HG02840 (cell line): ENCODE measurements around the gene FNDC7.
"Not testable (repeated sequence)": the region's sequence is repeated elsewhere in the genome, so short reads cannot be mapped to it uniquely, and the experiment has no call there.

ENCODE experiments used
- ATAC-seq: cut with Tn5 transposase; IDR thresholded peaks from one replicate; pipeline ENCODE4 v1.9.1; 2021; ENCODE audit warnings: mild to moderate bottlenecking, moderate library complexity, moderate number of reproducible peaks; ENCODE audit not compliant: unreplicated experiment, low FRiP score

Gene FNDC7

DNA sequence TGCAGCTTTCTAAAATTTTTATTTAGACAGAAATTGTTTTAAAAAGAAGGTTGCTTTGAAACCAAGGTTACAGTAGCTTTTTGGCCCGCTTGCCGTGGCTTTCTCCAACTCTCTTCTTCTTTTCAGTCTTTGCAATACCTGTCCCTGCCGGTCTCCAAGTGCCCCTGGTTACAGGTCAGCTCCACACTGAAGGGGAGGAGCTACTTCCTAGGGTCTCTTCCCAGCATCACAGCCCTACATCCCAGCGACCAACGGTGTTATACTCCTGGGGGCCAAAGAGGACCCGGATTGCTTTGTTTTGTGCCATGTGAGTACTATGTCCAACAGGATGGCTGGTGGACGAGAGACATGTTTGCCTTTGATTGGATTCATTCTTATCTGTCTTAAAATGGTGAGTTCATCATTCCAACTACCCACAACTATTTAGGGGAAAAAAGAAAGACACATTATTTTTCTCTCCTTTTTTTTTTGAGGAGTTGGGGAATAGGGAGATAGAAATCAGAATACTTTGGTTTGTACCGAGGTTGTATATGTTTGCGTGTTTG is at the start of gene FNDC7:
Gene FNDC7, plus strand, starts transcription at position 303 of the 545 bp plus-strand sequence. Its CDS starts 26 bp downstream, at position 329.
- no peak for ATAC-seq

DNA sequence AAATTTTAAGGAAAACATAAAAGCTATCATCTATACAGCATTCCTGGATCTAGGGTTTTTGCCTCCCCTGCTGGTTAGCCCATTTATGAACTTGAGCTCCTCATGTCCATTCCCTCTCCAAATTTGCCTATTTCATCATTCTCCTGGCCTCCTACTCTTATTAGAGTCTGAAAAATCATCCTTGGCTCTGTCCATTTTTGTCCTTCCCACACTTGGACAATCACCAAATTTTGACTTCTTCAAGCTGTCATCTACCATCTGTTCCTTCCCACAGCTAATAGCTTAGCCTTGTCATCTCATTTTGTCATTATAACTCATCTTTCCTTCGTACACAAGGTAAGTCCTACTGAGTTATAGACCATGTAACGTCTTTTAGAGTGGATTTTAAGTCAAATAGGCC is 49.6 kb upstream of the FNDC7 start:
- no peak for ATAC-seq

DNA sequence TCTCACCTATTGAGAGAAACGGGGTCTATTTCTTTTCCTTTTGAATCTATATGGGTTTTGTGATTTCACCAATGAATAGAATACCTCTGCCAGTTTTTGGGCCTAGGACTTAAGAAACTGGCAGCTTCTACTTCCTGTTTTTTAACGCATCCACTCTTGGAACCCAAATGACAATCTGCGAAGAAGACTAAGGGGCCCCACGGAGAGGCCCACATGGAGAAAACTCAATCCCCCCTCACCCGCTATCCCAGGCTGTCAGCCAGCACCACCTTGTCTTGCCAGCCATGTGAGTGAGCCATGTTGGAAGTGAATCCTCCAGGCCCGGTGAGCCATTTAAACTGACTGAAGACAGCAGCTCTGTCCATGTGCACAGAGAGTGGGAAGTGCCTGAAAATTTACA is 48.2 kb upstream of the FNDC7 start:
- no peak for ATAC-seq

DNA sequence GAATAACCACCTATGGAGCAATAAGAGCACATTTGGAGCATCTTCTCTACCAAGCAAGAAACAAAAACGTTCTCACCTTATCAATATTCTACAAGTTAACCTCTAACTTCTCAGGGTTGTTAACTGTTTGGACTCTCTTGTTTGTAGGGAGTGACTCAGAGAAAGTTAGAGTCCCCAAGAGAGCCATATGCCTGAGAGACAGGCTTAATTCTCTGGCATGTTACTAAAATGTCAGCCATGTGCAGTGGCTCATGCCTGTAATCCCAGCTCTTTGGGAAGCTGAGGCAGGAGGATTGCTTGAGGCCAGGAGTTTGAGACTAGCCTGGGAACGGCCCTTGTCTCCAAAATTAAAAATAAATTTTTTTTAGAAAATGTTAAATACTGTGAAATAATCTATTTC is 47.6 kb upstream of the FNDC7 start:
- no peak for ATAC-seq

GRCh38 chr1:108665771-108666170 is 46.9 kb upstream of the FNDC7 start:
- ATAC-seq, result no peak

DNA sequence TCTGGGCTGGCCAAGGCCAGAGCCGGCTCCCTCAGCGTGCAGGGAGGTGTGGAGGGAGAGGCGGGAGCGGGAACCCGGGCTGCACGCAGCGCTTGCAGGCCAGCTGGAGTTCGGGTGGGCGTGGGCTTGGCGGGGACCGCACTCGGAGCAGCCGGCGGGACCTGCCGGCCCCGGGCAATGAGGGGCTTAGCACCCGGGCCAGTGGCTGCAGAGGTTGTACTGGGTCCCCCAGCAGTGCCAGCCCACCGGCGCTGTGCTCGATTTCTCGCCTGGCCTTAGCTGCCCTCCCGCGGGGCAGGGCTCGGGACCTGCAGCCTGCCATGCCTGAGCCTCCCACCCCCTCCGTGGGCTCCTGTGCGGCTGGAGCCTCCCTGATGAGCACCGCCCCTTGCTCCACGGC is 45.3 kb upstream of the FNDC7 start:
- ATAC-seq, result not testable (repeated sequence)

- ATAC-seq, result no peak
Observed at GRCh38 chr1:108668777-108669176, 43.9 kb upstream of the FNDC7 start.

- ATAC-seq, result no peak
Observed at GRCh38 chr1:108669679-108670078, 43.0 kb upstream of the FNDC7 start.

DNA sequence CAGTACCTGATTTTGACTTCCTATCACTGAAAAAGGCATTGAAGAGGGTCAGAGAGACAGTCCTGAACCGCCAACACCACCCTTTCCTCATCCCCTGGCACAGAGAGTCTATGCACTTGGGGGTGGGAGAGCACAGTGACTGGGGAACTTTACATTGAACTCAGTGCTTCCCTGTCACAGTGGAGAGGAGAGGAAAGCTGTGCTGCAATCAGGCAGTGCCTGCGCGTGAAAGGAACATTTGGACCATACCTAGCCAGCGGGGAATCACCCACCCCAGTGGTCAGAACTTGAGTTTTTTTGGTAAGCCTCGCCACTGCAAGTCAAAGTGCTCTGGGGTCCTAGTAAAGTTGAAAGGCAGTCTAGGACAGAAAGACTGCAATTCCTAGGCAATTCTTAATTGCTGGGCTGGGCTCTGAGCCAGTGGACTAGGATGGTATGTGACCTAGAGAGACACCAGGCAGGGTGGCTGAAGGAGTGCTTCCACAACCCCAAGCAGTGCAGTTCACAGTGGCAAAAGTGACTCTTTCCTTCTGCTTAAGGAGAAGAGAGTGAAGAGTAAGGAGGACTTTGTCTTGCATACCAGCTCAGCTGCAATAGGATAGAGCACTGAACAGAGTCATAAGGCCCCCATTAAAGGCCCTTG is 42.5 kb upstream of the FNDC7 start:
- no peak for ATAC-seq

DNA sequence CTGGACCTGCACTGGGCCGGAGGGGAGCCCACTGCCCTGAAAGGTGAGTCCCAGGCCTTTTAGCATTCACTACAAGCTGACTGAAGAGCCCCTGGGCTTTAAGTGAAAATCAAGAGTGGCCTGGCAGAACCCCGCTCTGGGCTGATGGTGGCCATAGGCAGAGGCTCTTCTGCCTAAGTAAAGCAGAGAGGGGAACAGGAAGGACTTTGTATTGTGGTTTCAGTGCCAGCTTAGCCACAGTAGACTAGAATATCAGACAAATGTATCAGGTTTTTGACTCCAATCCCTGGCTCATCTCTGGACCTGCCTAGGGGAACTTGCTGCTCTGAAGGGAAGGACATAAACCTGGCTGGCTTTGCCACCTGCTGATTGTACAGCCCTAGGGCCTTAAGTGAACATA is 41.6 kb upstream of the FNDC7 start:
- no peak for ATAC-seq

- no peak for ATAC-seq
Observed at GRCh38 chr1:108678706-108679105, 34.0 kb upstream of the FNDC7 start.

- no peak for ATAC-seq
Observed at GRCh38 chr1:108679586-108680213, 33.0 kb upstream of the FNDC7 start.

GRCh38 chr1:108681701-108682100 is 31.0 kb upstream of the FNDC7 start:
- ATAC-seq, result not testable (repeated sequence)

DNA sequence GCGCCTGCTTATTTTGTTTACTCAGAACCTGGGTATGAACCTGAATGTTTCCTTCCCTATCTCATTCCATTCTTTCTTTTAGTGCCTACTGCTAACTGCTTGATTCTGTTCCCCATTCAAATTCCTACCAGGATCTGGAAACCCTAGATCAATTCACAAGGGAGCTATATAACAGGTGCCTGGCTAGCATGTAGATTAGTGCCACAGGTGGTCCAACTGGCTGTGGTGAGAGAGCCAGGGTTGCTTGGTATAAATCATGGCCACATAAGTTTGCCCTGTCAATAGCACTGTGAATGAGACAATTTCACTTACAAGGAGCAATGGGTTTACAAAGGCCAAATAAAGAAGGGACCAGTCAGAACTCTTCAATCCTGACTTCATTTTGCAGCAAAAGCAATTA is 27.2 kb upstream of the FNDC7 start:
- ATAC-seq, result no peak

GRCh38 chr1:108686614-108687313 is 25.9 kb upstream of the FNDC7 start:
- ATAC-seq, result no peak

DNA sequence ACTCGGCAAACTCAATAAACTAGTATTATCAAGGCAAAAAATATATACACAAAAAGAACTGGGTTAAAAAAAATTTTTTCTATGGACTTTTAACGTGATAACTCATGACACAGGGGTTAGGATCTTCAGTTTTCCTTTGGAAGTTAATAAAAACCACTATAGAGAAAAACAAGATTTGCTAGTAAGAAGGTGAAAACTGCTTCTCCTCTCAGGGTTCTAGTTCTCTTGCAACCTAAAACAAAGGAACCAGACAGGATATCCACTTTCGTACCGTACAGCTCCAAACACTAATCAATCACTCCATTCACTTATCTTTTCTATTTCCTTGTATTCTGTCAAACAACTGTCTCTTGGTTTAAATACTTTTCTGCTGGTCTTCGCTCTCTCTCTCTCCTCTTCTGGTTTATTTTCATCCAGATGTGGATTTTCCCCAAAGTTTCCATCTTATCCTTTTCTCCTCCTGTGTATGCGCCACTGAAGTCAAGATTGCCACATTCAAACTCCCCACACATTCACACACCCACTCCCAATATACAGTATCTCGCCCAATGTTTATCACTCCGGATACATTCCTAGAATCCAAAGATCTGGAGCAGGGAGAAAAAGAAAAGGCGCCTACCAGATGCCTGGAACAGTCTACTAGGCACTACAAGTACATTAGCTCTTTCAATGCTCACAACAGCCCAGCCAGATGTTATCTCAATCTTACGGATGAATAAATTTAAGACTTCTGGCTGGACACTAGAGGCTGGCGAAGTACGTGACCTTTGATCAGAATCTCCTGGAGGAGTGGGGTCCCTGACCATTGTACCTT is 21.4 kb upstream of the FNDC7 start:
- ATAC-seq, result no peak

DNA sequence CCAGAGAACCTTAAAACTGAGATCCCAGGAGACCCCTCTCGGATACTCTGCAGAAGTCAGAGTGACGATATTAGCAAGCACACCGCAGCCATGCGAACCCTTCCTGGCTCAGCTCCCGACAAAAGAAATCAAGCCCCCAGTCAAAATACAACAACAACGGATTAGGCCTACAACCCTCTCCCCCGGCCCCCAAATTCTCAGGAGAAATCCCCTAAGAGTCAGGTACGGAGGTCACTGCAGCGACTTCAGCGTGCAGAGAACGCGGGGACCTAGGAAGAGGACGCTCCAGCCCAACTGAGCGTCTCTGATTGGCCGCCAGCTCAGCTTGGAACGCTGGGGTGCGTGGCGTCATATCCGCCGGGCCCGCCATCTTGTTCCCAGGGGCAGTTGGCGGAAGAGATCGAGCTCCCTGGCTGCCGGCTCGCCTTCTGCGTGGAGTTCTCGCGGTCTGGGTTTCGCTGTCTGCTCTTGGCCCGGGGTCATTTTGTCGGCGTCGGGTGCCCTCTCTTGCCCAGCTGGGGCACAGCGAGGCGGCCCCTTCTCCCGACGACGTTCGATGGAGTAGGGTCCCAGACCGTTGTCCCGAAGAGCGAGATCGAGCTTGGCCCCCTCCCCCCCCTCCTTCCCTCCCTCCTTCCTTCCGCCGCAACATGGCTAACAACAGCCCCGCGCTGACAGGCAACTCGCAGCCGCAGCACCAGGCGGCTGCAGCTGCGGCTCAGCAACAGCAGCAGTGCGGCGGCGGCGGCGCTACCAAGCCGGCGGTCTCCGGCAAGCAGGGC is 20.6 kb upstream of the FNDC7 start, which contains the start of gene PRPF38B:
Gene PRPF38B, plus strand, starts transcription at position 369 of the 782 bp plus-strand sequence. Its CDS starts 282 bp downstream, at position 651.
- ATAC-seq, result peak; percentile 93

GRCh38 chr1:108692724-108693655 is 19.7 kb upstream of the FNDC7 start:
- ATAC-seq, result peak; percentile 52

DNA sequence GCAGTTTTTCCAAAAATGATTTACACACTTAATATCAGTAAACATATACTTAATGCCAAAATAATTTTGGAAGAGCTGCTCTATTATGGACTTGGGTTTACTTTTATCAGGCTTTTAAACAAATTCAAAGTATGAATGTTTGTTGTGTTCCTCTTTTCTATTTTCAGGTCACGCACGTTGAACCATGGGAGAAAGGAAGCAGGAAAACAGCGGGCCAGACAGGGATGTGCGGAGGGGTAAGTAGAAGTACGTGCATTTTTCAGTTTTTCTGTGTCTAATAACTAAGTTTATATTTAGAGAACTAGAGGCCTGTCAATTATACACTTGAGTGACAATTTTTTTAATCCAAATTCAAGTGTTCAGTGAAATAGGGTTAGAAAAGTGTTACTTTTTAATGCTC is 17.2 kb upstream of the FNDC7 start:
- no peak for ATAC-seq
